ENCODE results near the gene RPL18. TPM values are rescaled to one million over a fixed set of nuclear protein-coding genes. Genes with fewer than 3 reads are reported as not detected.

Gene RPL18
- total RNA-seq, 1 donor from 2014 or later, result 1,815 TPM

- Mint-ChIP-seq H3K4me1 (ENCODE audit: unreplicated experiment) (peaks cover 19% of the 10 kb centered on the region), H3K4me3 (peak overlapping the region; percentile 50), H3K27me3 (no peaks in the 10 kb centered on the region), H3K36me3 (no peaks in the 10 kb centered on the region), H3K9me3 (no peaks in the 10 kb centered on the region), H3K27ac (no peak overlapping the region)
- TF ChIP-seq CTCF (conservative IDR thresholded peaks at IDR 0.05), result no peak
- no peak for DNase-seq (ENCODE audit: extremely low spot score, unreplicated experiment)
Observed at GRCh38 chr19:48646722-48647216, 27.8 kb upstream of the RPL18 start.

- H3K4me1 Mint-ChIP-seq (ENCODE audit: unreplicated experiment), result peaks cover 19% of the 10 kb centered on the region
- H3K27ac Mint-ChIP-seq, result peak within 1 kb of the TSS; percentile 72
- peak; percentile 87 for TF ChIP-seq CTCF (conservative IDR thresholded peaks at IDR 0.05)
- H3K9me3 Mint-ChIP-seq, result no peaks in the 10 kb centered on the region
- no peaks in the 10 kb centered on the region for H3K36me3 Mint-ChIP-seq
- no peaks in the 10 kb centered on the region for H3K27me3 Mint-ChIP-seq
- peak within 1 kb of the TSS; percentile 97 for H3K4me3 Mint-ChIP-seq
- peak; percentile 95 for DNase-seq (ENCODE audit: extremely low spot score, unreplicated experiment)
Observed at GRCh38 chr19:48646001-48646721, 27.2 kb upstream of the RPL18 start, which contains the start of gene CA11. Gene CA11, minus strand, starts transcription at chr19:48646187. Its CDS starts 555 bp downstream, at chr19:48645632.

GRCh38 chr19:48645620-48646000 is 26.6 kb upstream of the RPL18 start:
- H3K4me3 Mint-ChIP-seq, result peak overlapping the region; percentile 97
- H3K36me3 Mint-ChIP-seq, result no peaks in the 10 kb centered on the region
- H3K4me1 Mint-ChIP-seq (ENCODE audit: unreplicated experiment), result peaks cover 19% of the 10 kb centered on the region
- H3K9me3 Mint-ChIP-seq, result no peaks in the 10 kb centered on the region
- no peak for DNase-seq (ENCODE audit: extremely low spot score, unreplicated experiment)
- peak overlapping the region; percentile 72 for H3K27ac Mint-ChIP-seq
- no peaks in the 10 kb centered on the region for H3K27me3 Mint-ChIP-seq
- no peak for TF ChIP-seq CTCF (conservative IDR thresholded peaks at IDR 0.05)

- H3K27me3 Mint-ChIP-seq, result no peaks in the 10 kb centered on the region
- H3K36me3 Mint-ChIP-seq, result no peaks in the 10 kb centered on the region
- DNase-seq (ENCODE audit: extremely low spot score, unreplicated experiment), result peak; percentile 76
- no peak for TF ChIP-seq CTCF (conservative IDR thresholded peaks at IDR 0.05)
- H3K4me3 Mint-ChIP-seq, result peak overlapping the region; percentile 97
- H3K27ac Mint-ChIP-seq, result peak overlapping the region; percentile 72
- no peaks in the 10 kb centered on the region for H3K9me3 Mint-ChIP-seq
- H3K4me1 Mint-ChIP-seq (ENCODE audit: unreplicated experiment), result peaks cover 19% of the 10 kb centered on the region
Observed at GRCh38 chr19:48644839-48645619, 26.1 kb upstream of the RPL18 start.

- DNase-seq (ENCODE audit: extremely low spot score, unreplicated experiment), result no peak
- Mint-ChIP-seq H3K9me3 (no peaks in the 10 kb centered on the region), H3K27me3 (no peaks in the 10 kb centered on the region), H3K36me3 (no peaks in the 10 kb centered on the region), H3K27ac (peak overlapping the region; percentile 50), H3K4me3 (peak overlapping the region; percentile 97), H3K4me1 (ENCODE audit: unreplicated experiment) (peaks cover 19% of the 10 kb centered on the region)
- no peak for TF ChIP-seq CTCF (conservative IDR thresholded peaks at IDR 0.05)
Observed at GRCh38 chr19:48644355-48644754, 25.4 kb upstream of the RPL18 start.
